NCI-H524 (cell line): ENCODE results near the gene ARMC7.
A peak's percentile ranks its signal among the peaks of the same experiment; 100 is the strongest.
"Not testable (repeated sequence)": the region's sequence is repeated elsewhere in the genome, so short reads cannot be mapped to it uniquely, and the experiment has no call there.

ENCODE experiments used
- DNase-seq, 2 experiments: peaks; one replicate each; lab custom pipeline; 2025; lab: John Stamatoyannopoulos, UW

Gene ARMC7

DNA sequence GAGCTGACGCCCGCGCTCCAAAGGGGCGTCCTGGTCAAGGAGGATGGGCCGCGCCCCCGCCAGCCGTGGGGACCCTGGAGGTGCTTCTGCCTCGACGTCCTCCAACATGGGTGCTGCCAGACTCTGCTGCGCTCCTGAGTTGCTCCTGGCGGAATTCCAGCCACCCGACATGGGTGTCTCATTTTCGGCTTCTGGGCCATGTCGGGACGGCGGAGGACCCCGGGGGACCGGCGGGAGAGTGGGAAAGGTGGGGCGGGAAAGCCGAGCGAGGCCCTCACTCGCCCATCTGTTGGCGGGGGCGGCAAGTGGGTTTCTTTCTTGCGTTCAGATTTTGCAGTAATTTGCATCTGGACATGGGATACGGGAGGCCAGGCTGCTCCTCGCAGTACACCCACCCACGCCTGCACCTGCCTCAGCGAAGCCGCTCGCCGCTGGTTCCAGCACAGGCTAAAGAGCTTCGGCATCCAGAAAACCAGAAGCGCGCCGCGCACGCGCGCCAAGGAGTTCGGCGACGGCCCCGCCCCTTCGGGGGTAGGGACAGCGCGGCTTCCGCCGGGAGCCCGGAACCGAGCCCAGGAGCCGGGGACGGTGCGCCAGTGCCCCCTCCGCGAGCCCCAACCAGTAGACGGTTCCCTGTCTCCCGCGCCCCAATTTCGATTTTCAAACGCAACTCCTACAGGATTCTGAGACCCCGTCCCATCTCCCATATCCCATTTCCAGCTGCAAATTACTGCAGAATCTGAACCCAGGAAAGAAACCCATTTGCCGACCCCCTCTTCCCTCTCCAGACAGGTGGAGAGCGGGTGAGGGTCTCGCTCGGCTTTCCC, at the start of gene ARMC7:
Gene ARMC7 (plus strand): TSS at position 563 of the 827 bp plus-strand sequence. CDS start 320 bp downstream, outside the sequence.
- peak; percentile 90 to 97 for DNase-seq

- peak; percentile 100 for DNase-seq
These were observed 49.2 kb upstream of the ARMC7 start for GRCh38 chr17:75060434-75061054.

GRCh38 chr17:75061055-75061438, 48.7 kb upstream of the ARMC7 start:
- DNase-seq, result no peak

- peak; percentile 94 to 97 for DNase-seq
These were observed 48.2 kb upstream of the ARMC7 start for GRCh38 chr17:75061618-75062017.

DNA sequence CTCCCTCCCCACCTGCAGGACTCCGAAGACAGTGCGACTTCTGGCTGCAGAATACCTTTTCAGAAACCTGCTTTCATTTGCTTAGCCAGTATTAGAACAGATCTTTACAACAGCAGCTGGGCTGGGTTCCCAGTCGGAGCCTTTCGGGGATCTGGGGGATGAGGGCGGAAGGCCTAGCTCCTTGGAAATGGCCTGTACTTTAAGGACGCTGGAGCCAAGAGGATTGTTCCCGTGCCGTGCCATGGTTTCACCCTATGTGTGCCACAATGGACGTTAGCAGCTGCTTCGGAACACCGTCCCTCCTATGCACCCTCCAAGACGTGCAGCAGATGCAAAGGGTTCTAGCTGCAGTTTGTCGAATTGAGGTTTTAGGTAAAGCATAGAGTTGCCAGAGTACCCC, 46.6 kb upstream of the ARMC7 start:
- DNase-seq, result no peak

DNA sequence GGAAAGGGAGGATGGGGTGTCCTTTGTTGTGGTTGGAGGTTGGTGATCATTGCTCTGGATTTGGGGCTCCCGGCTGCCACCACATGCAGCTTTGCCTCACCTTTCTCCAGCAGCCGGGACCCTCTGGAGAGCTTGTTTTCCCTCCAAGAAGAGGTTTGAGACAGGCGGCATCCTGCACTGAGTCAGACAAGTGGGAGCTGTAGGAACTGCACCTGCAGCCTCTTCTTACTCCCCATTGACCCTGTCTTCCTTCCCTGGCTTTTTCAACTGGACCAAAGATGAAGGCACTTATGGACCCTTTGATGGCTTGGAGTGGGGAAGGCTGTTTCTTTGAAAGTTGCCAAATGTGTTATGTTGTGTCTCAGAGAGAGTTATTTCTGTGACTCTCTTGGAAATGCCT, 46.1 kb upstream of the ARMC7 start:
- DNase-seq, result no peak

- DNase-seq, result no peak
These were observed 45.7 kb upstream of the ARMC7 start for GRCh38 chr17:75064040-75064439.

DNA sequence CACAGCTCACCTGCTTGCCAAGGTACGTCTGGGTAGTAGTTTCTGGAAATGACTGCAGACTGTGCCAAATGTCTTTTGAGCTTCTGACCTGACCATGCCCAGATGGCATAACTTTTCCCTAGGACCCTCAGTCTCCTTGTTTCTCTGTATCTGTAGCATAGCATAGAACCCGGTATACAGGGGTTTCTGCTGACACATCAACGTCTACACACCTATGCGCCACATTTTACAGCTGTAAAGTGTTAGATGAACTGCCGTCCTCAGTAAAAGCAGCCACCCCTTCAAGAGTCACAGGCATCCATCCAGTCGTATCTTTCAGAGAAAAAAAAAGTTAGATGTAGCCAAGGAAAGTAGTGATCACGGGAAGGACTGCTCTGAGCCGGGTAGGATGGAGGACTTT, 45.3 kb upstream of the ARMC7 start:
- DNase-seq, result no peak

- no peak for DNase-seq
These were observed 44.8 kb upstream of the ARMC7 start for GRCh38 chr17:75064867-75065561.

GRCh38 chr17:75065562-75066151, 44.1 kb upstream of the ARMC7 start:
- no peak for DNase-seq

DNA sequence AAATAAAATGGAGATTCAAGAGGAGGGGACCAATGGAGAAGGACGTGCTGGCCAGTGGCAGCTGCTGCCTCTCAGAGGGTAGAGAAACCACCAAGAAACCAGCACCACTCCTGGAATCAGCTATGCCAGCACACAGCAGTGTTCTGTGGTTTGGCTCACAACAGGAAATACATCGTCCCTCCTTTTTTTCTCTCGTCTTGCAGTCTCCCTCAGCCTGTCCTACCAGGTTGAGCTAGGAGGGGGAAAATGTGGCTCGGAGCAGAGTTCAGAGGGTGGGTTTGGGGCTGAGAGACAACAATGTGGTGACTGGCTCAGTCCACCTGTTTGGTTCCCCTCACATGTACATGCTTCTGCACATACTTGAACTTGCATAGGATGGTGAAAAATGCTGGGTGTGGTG, 41.9 kb upstream of the ARMC7 start:
- DNase-seq, result no peak

DNA sequence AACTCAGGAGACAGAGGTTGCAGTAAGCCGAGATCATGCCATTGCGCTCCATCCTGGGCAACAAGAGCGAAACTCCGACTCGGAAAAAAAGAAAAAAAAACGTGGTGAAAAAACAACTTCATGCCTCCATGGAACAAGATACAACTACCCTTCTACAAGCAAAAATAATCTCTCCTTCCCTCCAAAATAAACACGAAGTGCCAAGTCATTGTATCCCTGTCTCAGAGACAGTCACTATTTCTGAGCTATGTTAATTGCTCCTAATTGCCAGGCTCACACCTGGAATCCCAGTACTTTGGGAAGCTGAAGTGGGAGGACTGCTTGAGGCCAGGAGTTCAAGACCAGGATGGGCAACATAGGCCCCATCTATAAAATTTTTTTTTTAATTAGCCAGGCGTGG, 41.0 kb upstream of the ARMC7 start:
- no peak for DNase-seq

GRCh38 chr17:75069783-75070182, 40.0 kb upstream of the ARMC7 start:
- peak in 1 of 2 experiments; percentile 67 for DNase-seq

- DNase-seq, result not testable (repeated sequence)
These were observed 38.1 kb upstream of the ARMC7 start for GRCh38 chr17:75071478-75072271.

DNA sequence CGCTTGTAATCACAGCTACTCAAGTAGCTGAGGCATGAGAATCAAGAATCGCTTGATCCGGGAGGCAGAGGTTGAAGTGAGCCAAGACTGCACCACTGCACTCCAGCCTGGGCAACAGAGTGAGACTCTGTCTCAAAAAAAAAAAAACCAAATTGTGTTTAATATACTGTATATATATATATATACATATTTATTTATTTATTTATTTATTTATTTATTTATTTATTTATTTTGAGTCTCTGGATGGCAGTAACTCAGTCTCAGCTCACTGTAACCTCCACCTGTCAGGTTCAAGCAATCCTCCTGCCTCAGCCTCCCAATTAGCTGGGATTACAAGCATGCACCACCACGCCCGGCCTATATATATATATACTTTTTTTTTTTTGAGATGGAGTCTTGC, 36.9 kb upstream of the ARMC7 start:
- DNase-seq, result not testable (repeated sequence)

DNA sequence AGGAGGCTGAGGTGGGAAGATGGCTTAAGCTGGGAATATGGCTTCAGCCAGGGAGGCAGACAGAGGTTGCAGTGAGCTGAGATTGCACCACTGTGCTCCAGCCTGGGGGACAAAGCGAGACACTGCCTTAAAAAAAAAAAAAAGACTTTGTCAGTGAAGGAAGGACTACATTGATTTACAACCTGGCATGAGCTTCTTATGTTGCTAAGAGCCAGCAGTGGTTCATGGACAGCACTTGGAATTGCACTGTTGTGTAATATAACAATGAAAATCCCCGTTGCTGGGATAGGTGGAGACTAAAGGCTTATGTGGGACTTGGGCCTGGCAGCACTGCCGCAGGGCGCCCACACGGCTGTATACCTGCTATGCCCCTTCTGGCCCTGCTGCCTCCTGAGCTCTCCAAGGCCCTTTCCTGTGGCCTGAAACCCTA, 36.1 kb upstream of the ARMC7 start:
- no peak for DNase-seq

- no peak for DNase-seq
These were observed 35.2 kb upstream of the ARMC7 start for GRCh38 chr17:75074532-75074931.

DNA sequence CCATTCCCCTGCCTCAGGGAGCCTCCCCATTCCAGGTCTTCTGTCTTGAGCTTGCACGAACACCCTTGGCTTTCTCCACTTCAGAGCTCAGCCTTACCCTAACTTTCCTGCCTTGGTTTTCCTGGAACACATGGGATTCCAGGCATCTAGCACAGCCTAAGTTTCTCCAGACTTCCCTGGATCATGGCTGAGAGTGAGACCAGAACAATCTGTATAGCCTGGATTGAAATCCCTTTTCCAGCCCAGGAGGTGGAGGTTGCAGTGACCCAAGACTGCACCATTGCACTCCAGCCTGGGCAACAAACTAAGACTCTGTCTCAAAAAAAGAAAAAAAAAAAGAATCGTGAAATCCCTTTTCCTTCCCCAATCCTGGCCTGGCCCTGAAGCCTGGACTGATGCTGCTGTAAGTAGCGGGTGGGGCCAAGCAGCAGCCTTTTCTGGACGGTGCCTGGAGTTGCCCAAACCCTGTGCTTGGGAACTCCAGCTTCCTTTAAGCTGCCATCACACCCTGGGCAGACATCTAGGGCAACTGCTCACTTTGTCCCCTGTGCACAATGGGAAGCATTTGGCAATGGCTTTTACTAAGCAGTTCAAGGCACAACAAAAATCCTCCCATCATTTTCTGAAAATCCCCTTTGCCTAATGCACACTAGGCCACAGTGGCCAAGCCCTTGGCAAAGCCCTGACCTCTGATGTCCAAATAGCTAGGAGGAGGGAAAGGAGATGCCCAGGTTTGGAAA, 34.0 kb upstream of the ARMC7 start:
- no peak for DNase-seq

DNA sequence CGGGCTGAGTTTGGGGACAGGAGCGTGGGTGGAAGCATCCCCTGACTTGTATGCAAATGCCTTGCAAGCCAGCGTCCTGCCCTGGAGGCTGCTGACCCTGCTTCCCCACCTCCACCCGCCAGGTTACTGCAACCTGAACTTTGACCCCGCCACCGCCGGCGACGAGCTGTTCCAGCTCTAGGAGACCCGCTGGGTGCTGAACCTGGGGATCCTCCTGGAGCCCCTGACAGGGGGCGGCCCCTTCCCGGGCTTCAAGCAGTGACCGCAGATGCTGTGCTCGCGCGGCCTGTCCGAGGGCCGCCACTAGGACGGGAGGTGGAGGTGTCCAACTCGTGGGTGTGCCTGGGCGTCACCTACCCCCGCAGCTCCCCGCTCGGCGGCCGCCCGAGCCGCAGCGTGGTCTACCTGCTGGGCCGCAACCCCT, 32.7 kb upstream of the ARMC7 start:
- no peak for DNase-seq

DNA sequence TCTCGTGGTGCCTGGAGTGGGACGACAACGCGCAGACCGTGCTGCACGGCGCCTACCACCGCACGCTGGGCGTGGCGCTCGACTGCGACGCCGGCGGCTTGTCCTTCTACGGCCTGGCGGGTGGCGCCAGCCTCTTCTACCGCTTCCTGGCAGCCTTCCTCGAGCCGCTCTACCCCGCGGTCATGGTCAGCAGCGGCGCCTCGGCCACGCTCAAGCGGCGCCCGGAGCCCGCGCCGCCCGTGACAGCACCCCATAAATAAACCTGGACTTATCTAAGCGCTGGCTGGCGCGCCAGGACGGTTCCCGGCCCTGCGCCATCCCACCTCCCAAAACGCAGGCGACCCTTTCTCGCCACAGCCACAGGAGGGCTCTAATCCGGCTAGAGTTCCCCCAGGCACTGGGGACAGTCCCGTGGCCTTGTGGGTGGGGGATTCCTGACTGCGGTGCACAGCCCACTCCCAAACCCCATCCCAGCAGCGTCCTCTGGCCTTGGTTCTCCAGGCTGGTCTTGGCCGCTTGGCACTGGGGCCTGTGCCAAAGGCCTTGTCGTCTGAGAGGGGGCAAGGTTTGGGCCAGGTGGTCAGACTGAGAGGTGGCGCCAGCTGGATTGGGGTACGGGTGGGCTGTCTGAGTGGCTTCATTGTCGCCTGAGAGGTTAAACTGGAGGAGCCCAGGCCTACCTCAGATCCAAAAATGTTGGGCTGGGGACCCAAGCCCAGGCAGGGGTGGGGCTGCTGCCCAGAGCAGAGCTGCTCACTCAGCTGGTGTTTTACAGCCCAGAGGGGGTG, 32.1 kb upstream of the ARMC7 start:
- no peak for DNase-seq
